HG03045 (cell line): ENCODE results near the gene SGIP1.
A peak's percentile ranks its signal among the peaks of the same experiment; 100 is the strongest.
"Not testable (repeated sequence)": the region's sequence is repeated elsewhere in the genome, so short reads cannot be mapped to it uniquely, and the experiment has no call there.

Source experiments
- ATAC-seq: cut with Tn5 transposase; IDR thresholded peaks from one replicate; pipeline ENCODE4 v1.9.1; 2021; ENCODE audit warnings: mild to moderate bottlenecking, moderate library complexity; ENCODE audit not compliant: unreplicated experiment

SGIP1 gene

DNA sequence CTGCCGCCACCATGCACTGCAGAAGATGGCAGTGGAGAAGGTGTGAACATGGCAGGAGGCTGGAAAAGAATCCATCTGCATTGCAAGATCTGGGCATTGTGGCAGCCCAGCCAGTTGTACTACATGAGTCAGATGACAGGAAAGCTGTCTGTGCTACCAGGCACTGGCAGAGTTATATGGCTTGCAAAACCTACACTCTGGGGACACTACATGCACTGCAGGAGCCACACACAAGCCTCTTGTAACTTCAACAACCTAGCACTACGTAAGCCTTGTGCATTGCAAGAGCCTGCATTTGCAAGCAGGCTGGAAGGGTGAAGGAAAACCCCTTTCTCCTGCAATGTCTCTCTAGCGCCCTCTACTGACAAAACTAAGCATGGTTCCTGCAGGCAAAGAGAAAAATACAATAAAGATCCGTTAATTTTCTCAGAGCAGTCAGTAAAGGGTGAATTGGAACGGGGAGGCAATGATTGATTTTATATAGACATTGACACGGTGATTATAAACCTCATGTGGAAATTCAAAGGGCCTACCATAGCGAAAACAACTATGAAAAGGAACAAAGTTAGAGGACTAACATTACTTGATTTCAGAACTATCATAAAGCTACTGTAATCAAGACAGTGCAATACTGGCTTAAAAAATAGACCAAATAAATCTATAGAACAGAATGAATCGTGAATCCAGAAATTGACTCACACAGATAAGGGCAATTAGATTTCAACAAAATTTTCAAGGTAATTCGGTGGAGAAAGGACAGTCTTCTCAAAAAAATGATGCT lies 192.1 kb downstream of the SGIP1 start:
- peak; percentile 85 for ATAC-seq

DNA sequence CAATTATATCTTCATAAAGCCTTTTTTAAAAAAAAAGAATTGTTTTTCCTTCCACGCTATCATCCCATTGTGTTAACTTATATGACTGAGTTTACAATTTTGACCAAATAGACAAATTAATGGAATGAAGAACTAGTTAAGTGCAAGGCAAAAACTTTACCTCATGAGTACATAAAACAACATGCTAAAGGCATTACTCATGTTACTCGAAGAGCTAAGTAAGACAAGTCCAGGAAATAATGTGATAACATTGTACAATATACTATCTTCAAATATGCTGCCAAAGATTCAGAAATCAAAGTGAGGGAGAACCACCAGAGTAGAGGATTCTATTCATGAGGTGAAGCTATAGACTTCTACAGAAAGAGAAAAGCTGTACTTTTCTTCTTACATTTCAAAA lies 194.1 kb downstream of the SGIP1 start:
- ATAC-seq = no peak

DNA sequence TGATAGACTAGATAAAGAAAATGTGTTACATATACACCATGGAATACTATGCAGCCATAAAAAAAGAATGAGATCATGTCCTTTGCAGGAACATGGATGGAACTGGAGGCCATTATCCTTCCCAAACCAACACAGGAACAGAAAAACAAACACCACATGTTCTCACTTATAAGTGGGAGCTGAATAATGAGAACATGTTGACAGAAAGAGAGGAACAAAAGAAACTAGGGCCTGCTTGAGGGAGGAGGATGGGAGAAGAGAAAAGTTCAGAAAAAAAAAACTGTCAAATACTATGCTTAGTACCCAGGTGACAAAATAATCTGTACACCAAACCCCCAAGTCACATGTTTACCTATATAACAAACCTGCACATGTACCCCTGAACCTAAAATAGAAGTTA lies 194.8 kb downstream of the SGIP1 start:
- not testable (repeated sequence) for ATAC-seq

DNA sequence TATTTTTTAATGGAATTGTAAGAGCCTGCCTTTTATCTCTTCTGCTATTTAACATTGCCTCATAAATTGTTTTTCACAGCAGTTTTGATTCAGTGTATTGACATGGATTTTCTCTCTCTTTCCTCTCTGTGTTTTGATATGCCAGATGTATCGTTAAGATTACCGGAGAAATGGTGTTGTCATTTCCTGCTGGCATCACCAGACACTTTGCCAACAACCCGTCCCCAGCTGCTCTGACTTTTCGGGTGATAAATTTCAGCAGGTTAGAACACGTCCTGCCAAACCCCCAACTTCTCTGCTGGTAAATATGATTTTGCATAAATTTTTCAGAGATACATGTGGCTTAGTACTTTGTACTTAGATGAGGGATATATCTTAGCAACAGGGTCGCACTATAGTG lies 195.2 kb downstream of the SGIP1 start:
- ATAC-seq = no peak

DNA sequence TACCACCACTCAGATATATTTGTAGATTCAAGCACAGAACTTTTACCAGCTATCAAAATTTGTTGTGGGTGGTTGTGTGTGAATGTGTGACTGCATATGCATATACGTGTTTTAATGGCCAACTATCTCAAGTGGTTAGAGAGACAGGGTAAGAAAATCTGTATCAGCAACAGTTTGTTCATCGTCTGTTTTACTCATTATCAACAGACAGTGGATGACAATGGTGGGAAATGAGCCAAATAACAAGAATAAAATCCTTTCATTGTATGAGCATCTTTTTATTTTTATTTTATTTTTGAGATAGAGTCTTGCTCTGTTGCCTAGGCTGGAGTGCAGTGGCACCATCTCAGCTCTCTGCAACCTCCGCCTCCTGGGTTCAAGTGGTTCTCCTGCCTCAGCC lies 195.6 kb downstream of the SGIP1 start:
- ATAC-seq = no peak

DNA sequence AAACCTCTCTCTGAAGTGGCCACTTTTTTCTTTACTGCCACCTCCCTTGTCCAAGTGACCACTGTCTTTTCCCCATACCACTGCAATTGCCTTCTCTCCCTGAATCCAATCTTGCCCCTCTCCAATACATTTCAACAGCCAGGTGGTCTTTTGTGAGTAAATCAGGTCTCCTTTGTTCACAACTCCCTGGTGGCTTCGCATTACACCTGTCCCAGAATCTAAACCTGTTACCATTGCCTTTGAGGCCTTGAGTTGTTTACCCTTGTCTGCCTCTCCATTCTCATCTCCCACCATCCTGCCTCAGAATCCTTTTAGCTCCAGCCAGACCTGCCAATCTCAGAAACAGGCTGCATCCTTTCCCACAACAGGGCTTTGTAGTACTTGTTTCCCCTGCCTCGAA lies 196.5 kb downstream of the SGIP1 start:
- ATAC-seq = no peak

DNA sequence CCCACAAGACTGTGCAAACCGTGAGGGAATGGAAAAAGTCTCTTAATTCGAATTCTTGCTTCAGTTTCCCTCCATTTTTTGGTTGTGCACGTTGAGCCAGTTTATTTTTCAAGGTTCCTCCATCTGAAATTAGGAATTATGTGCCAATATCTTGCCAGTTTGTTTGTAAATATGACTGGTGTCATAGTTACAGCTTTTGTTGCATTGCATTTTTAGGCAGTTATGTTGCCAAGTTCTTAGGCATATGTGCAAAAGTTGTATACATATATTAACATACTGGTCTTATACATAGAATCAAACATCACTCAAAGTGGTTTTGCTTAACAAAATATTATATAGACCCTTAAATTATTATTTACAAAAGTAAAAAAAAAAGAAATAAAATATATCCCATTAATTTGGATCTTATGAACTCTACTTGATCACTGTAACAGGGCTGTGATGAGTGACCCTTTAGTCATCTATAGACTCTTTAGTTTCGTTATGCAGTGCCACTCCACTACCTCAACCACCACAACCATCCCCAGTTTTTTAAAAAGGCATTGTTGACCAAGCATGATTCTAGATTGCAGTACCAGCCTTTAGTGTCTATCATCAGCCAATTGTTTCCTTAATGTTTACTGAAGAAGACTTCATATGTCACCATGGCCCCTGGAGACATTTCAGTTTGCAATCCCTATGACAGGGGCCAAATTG lies 197.4 kb downstream of the SGIP1 start:
- no peak for ATAC-seq

DNA sequence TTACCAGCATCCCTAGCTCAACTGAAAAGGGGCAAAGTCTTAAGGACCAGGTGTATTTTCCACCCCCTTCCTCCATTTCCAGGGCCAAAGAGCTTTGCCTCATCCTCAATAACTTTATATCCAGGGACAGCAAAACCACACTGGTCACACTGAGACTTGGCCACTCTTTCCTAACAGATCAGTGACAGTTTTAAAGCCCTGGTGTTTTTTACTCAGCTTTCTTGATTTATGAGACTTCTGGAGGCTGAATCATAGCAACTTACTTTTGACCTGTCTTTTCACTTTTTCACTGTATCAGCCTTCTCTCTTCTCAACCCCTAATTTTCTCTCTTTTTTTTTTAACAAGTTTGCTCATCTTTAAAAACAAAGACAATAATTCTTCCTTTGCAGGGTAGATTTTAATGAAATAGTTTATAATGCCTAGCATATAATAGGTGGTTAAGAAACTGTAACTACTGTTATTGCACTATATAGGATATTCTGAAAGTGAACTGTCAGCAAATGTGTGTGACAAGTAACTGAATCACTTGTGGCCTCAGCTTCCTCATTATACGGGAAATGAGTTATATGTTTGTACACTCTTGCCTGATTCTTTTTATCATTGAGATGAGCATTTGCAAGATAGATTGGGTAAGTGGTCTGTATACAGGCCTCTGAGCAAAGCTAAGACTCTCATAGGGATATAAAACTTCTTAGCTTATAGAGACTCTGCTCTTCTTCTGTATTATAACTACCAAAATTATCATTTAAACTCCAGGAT lies 198.6 kb downstream of the SGIP1 start:
- no peak for ATAC-seq

DNA sequence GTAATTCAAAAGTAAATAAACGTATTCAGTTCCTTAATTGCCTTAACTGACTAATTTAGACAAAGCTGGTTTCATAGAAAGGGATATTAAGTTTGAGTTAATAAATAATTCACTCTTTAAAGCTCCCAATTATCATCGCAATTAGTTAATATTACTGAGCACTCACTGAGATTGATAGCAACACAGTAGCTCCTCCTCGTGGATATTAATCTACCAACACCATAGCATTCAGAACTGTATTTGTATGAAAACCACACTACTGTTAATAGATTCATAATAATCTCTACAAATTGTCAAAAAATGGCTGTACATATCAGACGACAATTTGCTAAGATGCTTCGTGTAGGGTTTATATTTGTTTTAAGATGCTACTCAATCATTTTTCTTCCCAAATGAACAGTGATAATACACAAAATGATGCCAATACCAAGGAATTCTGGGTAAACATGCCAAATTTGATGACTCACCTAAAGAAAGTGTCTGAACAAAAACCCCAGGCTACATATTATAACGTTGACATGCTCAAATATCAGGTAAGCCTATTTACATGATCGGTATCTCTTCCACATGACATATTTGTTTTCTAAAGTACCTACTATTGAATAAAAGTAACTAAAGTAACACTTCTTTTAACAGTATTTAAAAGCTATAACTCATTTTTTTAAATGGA lies 199.5 kb downstream of the SGIP1 start:
- ATAC-seq = no peak

DNA sequence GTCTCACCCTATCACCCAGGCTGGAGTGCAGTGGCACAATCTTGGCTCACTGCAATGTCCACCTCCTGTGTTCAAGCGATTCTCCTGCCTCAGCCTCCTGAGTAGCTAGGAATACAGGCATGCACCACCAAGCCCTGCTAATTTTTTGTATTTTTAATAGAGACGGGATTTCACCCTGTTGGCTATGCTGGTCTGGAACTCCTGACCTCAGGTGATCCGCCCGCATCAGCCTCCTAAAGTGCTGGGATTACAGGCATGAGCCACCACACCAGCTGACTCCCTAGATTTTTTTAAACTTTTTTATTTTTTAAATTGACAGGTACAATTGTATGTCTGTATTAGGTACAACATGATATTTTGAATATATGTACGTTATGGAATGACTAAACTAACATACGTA lies 200.6 kb downstream of the SGIP1 start:
- not testable (repeated sequence) for ATAC-seq

DNA sequence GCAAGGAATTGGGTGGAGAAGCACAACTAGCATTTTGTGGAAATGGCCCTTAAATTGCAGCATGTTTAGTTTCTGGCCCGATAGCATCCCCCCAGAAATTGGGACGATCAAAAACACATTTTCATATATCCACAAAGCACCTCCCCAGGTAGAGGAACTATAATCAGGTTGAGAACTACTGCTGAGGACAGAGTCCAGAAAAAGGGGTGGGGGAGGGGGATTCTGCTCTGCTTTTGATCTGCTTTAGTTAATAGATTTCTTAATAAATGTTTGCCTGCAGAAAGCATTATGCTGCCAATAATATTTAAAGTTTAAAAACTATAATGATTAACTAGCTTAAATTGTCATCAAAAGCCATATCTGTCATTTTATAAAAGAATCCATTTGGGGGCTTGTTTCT lies 203.9 kb downstream of the SGIP1 start:
- no peak for ATAC-seq

DNA sequence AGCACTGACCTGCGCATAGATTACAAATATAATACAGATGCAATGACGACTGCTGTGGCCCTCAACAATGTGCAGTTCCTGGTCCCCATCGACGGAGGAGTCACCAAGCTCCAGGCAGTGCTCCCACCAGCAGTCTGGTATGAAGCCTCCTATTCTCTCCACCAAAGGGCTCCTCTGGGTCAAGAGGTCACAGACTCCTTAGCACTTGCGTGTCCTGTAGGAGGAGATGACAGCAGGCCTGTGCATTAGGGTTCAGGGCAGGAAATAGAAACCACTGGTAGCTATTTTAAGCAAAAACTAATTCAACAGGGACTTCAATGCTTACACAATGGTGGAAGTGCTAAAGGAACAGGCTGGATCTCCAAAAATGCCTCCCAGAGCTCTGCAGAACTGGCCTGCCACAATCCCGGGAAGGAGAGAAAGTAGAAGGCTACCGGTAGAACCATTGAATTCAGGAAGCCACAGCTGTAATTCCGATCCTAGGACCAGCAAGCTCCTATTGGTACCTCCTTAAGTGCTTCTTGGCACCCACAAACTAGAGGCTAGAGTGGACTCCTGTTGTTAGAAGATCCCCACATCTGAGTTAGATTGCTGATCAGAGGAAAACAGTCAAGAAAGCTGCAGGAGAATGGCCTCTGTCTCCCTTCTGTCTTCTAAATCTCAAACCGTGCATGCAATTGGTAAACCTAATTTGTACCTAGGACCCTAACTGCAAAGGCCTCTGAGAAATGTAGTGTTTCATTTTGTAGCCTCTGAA lies 205.6 kb downstream of the SGIP1 start:
- ATAC-seq = peak; percentile 60

DNA sequence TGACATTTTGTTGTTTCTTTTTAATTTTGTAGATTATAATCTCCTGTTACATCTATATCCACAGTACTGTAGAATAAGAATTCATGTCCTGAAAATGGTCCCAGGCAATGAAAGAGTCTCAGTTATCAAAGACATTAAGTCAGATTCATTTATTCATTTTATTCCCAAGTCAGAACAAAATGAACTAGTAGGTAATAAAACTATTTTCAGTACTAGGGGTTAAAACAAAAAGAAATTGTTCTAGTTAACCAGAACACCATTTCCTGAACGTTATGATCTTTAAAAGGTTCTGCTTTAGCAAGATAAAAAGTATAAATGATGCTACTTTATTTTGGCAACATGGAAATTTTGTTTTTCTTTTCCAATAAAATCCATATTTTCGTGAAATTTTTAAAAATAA lies 211.5 kb downstream of the SGIP1 start:
- no peak for ATAC-seq

DNA sequence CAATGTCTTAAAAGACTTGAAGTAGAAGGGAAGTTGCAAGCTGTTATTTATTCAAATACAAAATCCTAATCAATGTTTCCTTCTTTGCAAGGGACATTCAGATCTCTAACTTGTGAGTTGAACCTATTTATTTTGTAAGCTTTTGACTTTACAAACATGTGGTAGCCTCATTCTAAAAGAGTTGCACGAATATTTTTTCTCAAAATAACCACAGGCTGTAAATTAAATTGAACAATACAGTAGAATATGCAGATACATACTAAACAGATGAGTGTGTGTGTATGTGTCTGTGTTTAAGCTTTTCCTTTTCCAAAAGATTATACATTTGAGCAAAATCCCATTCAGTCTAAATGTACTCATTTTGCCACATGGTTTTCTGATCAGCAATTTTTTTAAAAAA lies 213.5 kb downstream of the SGIP1 start:
- no peak for ATAC-seq

DNA sequence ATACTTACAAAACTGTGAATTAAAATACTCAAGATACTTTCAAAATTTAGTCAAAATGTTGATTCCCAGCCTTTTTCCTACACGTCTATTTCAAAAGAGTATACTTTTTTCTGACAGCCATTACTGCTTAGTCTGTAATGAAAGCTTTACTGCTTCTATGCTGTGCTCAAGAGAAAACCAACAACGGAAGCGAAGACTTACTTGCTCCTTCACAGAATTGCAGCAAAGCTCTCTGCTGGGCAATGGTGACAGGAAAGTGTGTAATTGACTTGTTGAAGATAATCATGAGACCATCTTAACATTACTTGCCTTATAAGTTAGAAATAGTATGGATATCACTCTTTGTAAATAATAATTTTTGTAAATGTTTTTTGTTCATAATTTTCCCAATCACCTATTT lies 216.6 kb downstream of the SGIP1 start:
- no peak for ATAC-seq

DNA sequence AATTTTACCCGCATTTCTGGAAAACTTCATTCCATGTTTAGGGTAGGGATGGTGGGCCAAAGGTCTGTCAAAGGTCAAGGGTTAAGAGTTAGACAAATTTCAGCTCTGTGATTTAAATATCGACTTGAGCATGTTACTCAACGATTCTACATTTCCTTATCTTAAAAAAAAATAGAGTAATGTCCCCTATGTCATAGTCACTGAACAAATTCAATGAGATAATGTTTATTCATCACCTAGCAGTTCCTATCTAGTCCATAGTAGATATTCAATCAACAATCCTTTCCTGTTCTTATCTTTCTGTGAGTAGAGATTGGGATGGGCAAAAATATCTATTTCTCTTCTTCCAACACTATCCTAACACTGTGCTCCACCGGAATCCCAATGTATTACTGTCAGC lies 217.2 kb downstream of the SGIP1 start:
- no peak for ATAC-seq

DNA sequence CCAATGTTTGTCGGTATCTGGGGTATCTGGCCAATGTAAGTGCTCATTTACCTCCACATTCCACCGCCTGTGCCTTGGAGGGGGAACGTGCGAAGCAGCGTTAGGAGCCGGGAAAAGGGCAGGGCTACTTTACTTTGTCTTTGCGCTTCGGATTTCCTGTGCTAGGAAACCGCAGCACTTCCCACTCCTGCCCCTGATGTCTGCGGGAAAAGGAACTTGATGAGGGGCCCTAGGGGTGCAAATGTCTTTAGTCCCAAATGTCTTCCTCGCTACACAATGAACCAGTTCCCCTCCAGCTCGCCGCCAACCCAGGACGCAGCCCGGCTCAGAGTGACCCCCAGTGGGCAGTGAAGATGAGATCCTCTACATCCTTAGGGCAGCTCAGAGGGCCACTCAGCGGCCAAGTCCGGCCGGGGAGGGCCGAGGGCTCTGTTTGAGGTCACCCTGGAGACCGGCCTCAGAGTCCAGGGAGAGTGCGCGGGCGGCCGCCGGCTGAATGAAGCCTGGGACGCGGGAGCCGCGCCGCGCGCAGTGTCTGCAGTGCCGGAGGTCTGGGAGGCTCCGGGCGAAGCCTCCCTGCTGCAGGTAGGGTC lies 218.1 kb downstream of the SGIP1 start, which contains the start of gene DYNLT5:
Gene DYNLT5 (plus strand): TSS at position 460 of the 593 bp plus-strand sequence. CDS start 2,200 bp downstream, outside the sequence.
- no peak for ATAC-seq

DNA sequence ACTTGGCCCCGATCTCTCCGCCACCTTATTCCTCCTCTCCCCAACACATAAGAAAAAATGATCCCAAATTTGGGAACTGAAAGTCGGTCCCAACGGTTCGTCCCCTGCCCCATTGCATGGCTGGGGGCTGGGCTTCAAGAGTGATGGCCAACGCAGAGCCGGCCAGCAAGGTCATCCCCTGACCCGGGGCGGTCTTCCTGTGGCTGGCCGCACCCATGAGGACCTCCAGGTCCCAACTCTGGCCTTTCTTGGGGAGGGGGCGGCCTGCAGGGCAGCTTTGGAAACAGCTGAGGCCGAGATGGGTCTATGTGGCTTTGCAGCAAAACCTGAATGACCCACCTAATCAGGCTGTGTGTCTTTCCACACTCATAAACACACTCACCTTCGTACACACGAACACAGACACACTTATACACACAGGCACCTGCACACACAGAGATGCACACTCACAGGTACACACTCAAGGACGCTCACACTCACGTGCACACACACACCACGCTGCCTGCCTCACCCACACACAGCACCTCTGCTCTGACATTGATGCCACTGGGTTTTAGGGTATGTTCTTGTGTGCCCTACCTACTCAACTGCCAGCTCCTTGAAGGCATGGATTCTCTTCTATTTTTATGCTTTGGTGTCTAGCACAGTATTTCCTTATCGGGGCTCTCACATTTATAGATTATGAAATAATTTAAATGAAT lies 218.9 kb downstream of the SGIP1 start:
- ATAC-seq = no peak

DNA sequence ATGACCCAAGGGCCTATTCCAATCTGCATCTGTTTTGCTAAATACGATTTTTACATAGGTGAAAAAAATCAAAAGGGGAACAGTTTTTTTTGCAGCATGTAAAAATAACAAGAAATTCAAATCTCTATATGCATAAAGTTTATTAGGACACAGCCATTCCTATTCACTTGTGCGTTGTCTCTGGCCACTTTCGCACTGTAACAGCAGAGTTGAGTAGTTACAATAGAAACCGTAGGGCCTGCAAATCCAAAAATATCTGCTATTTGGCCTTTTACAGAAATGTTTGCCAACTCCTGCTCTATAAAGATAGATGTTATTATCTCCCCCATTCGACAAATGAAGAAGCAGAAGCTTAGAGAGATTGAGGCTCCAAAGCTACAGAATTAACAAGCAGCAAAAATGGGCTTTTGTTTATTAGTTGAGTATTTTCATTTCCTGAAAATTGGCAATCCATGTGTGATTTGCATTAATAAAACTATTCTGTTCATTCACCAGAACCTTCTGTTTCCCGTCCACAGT lies 223.8 kb downstream of the SGIP1 start:
- ATAC-seq = peak; percentile 28
